Subcutaneous adipose tissue (tissue), 4 donors: ENCODE data around the gene KIAA1217. TPM values are rescaled to one million over a fixed set of nuclear protein-coding genes. Genes with fewer than 3 reads are reported as not detected.

ENCODE experiments used
- CTCF ChIP-seq: fragments of 450-650 bp; IDR thresholded peaks from one replicate; pipeline ENCODE4 v1.5.1; 2016; ENCODE audit warnings: low read depth, mild to moderate bottlenecking, control low read depth, antibody characterized with exemption, moderate library complexity
- total RNA-seq, 4 donors: library from RNA; depleted of rRNA; stranded (reverse); fragments of >200 nt; gene quantifications; one replicate each; pipeline ENCODE4 v1.1.0, GENCODE V29; 2016

Gene KIAA1217
- total RNA-seq, 4 donors from 2014 or later = 10.7 to 91.6 (median 27.5) TPM

DNA sequence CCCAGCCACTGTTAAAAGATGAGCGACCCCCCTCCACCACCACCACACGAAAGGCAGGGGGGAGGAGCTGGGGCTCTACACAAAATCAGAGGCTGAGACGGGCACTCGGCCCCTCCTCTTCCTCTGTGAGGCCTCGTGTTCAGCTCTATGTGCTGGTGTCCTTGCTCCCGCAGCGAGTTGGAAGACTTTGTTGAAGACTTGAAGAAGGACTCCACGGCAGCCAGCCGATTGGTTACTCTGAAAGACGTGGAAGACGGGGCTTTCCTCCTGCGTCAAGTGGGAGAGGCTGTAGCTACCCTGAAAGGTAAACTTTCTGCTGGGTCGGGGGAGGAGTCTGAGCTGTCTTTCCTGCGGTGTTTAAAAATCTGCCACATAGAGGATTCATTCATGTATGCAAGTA, 311.0 kb downstream of the KIAA1217 start:
- no peak for TF ChIP-seq CTCF

GRCh38 chr10:24524314-24524713, 315.4 kb downstream of the KIAA1217 start:
- no peak for TF ChIP-seq CTCF

GRCh38 chr10:24526085-24526649, 317.2 kb downstream of the KIAA1217 start:
- TF ChIP-seq CTCF = no peak

- TF ChIP-seq CTCF = no peak
Observed at GRCh38 chr10:24528946-24529345, 320.0 kb downstream of the KIAA1217 start.

DNA sequence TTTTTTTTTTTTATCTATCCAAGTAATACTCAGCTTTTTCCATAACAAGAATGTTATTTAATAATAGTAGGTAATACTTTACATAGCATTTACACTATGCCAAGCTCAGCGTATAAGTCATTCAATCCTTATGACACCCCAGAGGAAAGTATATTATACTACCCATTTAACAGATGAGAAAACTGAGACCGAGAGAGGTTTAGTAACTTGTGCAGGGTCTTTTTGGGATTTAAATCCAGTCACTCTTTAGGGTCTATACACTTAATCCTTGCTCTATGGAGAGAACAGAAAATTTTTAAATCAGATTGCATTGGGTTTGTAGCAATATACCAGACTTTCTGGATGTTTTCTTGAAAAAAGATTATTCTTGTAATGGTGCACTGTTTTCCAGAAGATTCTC, 322.5 kb downstream of the KIAA1217 start:
- no peak for TF ChIP-seq CTCF

DNA sequence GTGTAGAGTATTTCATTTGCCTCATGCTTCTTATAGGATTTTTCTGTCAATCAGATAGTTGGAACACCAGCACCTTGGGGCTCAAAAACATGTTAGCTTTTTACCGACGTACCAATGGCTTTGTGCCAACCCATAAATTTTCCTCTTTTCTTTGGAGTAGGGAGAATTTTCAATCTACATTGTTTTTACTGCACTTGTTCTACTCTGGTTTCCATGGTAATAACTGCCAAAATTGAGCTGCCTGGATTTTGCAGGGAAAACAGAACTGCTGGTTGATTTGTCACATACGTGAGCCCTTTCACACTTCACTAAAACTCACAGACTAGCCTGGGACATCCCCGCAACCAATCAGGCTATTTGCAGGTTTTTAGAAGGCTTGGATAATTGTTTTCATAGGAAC, 325.0 kb downstream of the KIAA1217 start:
- no peak for TF ChIP-seq CTCF

GRCh38 chr10:24536636-24537035, 327.7 kb downstream of the KIAA1217 start:
- no peak for TF ChIP-seq CTCF
